Left renal pelvis (tissue), 4 donors: ENCODE data around the gene YAP1. TPM values are rescaled to one million over a fixed set of nuclear protein-coding genes. Genes with fewer than 3 reads are reported as not detected.
"Not testable (repeated sequence)": the region's sequence is repeated elsewhere in the genome, so short reads cannot be mapped to it uniquely, and the experiment has no call there.

ENCODE experiments used
- DNase-seq, 4 donors: peaks; one replicate each; pipeline ENCODE4 v3.0.0-alpha.2; 2013; ENCODE audit warnings: low read depth in 4 of 4, low spot score in 3 of 4
- polyA plus RNA-seq, 4 donors: library from polyadenylated mRNA; unstranded; fragments of 120-200 nt; gene quantifications; one replicate each; pipeline ENCODE4 v1.2.1, GENCODE V29; 2013; ENCODE audit not compliant: insufficient read length in 4 of 4

Gene YAP1
- polyA plus RNA-seq, 4 donors = 160 to 207 (median 190) TPM

- DNase-seq = no peak
Observed at GRCh38 chr11:102196351-102196750, 86.1 kb downstream of the YAP1 start.

GRCh38 chr11:102196816-102197215, 86.6 kb downstream of the YAP1 start:
- DNase-seq = no peak

GRCh38 chr11:102197670-102198139, 87.5 kb downstream of the YAP1 start:
- DNase-seq = no peak

GRCh38 chr11:102199673-102200072, 89.4 kb downstream of the YAP1 start:
- no peak for DNase-seq

- not testable (repeated sequence) for DNase-seq
Observed at GRCh38 chr11:102200325-102200724, 90.1 kb downstream of the YAP1 start.

- DNase-seq = no peak
Observed at GRCh38 chr11:102201776-102202175, 91.5 kb downstream of the YAP1 start.

- no peak for DNase-seq
Observed at GRCh38 chr11:102202972-102203371, 92.7 kb downstream of the YAP1 start.

- DNase-seq = no peak
Observed at GRCh38 chr11:102204174-102204573, 93.9 kb downstream of the YAP1 start.

- DNase-seq = no peak
Observed at GRCh38 chr11:102205805-102206204, 95.6 kb downstream of the YAP1 start.

GRCh38 chr11:102208835-102209234, 98.6 kb downstream of the YAP1 start:
- DNase-seq = no peak

- DNase-seq = no peak
Observed at GRCh38 chr11:102214623-102215022, 104.4 kb downstream of the YAP1 start.

- no peak for DNase-seq
Observed at GRCh38 chr11:102216433-102217075, 106.3 kb downstream of the YAP1 start.

- no peak for DNase-seq
Observed at GRCh38 chr11:102220728-102221467, 110.7 kb downstream of the YAP1 start.

- no peak for DNase-seq
Observed at GRCh38 chr11:102223859-102224258, 113.6 kb downstream of the YAP1 start.

- DNase-seq = no peak
Observed at GRCh38 chr11:102225689-102226568, 115.7 kb downstream of the YAP1 start.

- no peak for DNase-seq
Observed at GRCh38 chr11:102226702-102227490, 116.6 kb downstream of the YAP1 start.

GRCh38 chr11:102229510-102230123, 119.4 kb downstream of the YAP1 start:
- no peak for DNase-seq

- DNase-seq = no peak
Observed at GRCh38 chr11:102230186-102230585, 119.9 kb downstream of the YAP1 start.

- no peak for DNase-seq
Observed at GRCh38 chr11:102230911-102231310, 120.7 kb downstream of the YAP1 start.
